HG03139 (cell line): ENCODE data around the gene SOX5.
"Not testable (repeated sequence)": the region's sequence is repeated elsewhere in the genome, so short reads cannot be mapped to it uniquely, and the experiment has no call there.

Experiments
- ATAC-seq: cut with Tn5 transposase; IDR thresholded peaks from one replicate; pipeline ENCODE4 v1.9.1; 2021; ENCODE audit not compliant: unreplicated experiment

Gene SOX5

GRCh38 chr12:23843958-23844357, 105.5 kb downstream of the SOX5 start:
- ATAC-seq: no peak

GRCh38 chr12:23834076-23834475, 115.4 kb downstream of the SOX5 start:
- no peak for ATAC-seq

- ATAC-seq: no peak
Observed at GRCh38 chr12:23831739-23832138, 117.7 kb downstream of the SOX5 start.

- ATAC-seq: no peak
Observed at GRCh38 chr12:23830210-23830609, 119.3 kb downstream of the SOX5 start.

GRCh38 chr12:23827353-23827752, 122.1 kb downstream of the SOX5 start:
- no peak for ATAC-seq

GRCh38 chr12:23825124-23825523, 124.3 kb downstream of the SOX5 start:
- not testable (repeated sequence) for ATAC-seq

GRCh38 chr12:23824358-23824757, 125.1 kb downstream of the SOX5 start:
- no peak for ATAC-seq

GRCh38 chr12:23822883-23823282, 126.6 kb downstream of the SOX5 start:
- not testable (repeated sequence) for ATAC-seq

- no peak for ATAC-seq
Observed at GRCh38 chr12:23817345-23817744, 132.1 kb downstream of the SOX5 start.

- ATAC-seq: no peak
Observed at GRCh38 chr12:23816394-23816851, 133.0 kb downstream of the SOX5 start.

- no peak for ATAC-seq
Observed at GRCh38 chr12:23815810-23816209, 133.7 kb downstream of the SOX5 start.

- ATAC-seq: no peak
Observed at GRCh38 chr12:23813206-23813605, 136.3 kb downstream of the SOX5 start.

- no peak for ATAC-seq
Observed at GRCh38 chr12:23810329-23810902, 139.1 kb downstream of the SOX5 start.

- no peak for ATAC-seq
Observed at GRCh38 chr12:23803540-23803939, 145.9 kb downstream of the SOX5 start.

- ATAC-seq: no peak
Observed at GRCh38 chr12:23795494-23795893, 154.0 kb downstream of the SOX5 start.

- ATAC-seq: no peak
Observed at GRCh38 chr12:23781118-23781517, 168.4 kb downstream of the SOX5 start.

- ATAC-seq: no peak
Observed at GRCh38 chr12:23775208-23775607, 174.3 kb downstream of the SOX5 start.

- no peak for ATAC-seq
Observed at GRCh38 chr12:23771240-23771949, 178.1 kb downstream of the SOX5 start.

- no peak for ATAC-seq
Observed at GRCh38 chr12:23770202-23770938, 179.1 kb downstream of the SOX5 start.

- no peak for ATAC-seq
Observed at GRCh38 chr12:23767834-23768233, 181.6 kb downstream of the SOX5 start.

- ATAC-seq: no peak
Observed at GRCh38 chr12:23763724-23764123, 185.7 kb downstream of the SOX5 start.

GRCh38 chr12:23760495-23760894, 189.0 kb downstream of the SOX5 start:
- no peak for ATAC-seq
